Dermis blood vessel endothelial cell (primary cell): ENCODE measurements around the gene TPCN2. TPM values are rescaled to one million over a fixed set of nuclear protein-coding genes. Genes with fewer than 3 reads are reported as not detected.

ENCODE experiments used
- DNase-seq: peaks from one replicate; pipeline ENCODE4 v3.0.0; 2010
- total RNA-seq: library from RNA; depleted of rRNA; stranded (reverse); fragments of >200 nt; gene quantifications from 2 replicates; pipeline ENCODE4 v1.2.3, GENCODE V29; 2014

The TPCN2 gene
- total RNA-seq, 1 donor from 2014 or later = 14.3 TPM

DNA sequence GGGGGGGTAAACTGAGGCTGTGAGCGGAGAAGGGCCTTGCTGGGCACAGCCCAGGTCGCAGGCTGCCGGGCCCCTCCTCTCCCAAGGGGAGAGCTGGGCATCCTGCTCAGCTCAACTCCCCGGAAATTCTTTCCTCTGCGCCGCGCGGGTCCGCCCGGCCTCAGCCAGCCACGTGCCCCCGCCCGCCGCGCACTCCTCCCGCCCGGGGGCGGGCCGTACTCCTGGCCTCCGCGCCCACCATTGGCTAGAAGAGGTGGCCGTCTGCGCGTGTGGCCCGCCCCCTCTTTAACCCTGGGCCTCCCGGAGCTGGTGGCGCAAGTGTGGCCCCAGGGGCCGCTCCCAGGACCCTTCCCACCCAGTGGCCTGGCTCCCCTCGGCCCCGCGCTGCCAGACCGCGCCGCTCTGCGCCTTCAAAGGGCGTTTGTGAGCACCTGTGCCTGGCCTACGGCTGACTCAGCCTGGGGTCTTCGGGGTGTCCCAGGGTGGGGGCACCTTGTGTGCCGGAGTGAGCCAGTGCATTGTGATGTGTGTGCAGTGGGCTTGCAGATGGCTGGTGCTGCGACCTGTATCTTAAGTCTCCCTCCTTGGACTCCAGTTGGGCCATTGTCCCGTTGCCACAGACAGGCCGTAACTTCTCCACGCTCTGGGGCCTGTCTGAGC lies 37.6 kb upstream of the TPCN2 start:
- DNase-seq = no peak

DNA sequence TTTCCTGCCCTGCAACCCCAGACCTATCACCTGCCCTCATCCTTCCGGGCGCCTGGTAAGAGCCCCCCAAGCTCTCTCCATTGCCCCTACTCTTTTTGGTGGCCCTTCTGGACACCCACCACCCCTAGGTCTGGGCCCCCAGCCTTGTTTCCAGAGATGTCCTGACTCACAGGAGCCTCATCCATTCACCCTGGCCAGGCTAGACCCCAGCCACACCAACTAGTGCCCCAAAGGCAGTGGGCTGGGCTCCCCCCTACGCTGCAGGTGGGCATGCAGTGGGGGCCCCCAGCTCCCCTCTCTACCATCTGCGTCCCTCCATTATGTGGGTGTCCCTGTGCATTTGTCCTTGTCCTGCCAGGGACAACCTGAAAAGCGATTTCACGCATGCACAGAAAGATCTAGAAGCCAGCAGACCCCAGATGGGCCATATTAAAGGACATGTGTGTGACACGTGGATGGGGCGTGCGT lies 37.1 kb upstream of the TPCN2 start:
- no peak for DNase-seq

DNA sequence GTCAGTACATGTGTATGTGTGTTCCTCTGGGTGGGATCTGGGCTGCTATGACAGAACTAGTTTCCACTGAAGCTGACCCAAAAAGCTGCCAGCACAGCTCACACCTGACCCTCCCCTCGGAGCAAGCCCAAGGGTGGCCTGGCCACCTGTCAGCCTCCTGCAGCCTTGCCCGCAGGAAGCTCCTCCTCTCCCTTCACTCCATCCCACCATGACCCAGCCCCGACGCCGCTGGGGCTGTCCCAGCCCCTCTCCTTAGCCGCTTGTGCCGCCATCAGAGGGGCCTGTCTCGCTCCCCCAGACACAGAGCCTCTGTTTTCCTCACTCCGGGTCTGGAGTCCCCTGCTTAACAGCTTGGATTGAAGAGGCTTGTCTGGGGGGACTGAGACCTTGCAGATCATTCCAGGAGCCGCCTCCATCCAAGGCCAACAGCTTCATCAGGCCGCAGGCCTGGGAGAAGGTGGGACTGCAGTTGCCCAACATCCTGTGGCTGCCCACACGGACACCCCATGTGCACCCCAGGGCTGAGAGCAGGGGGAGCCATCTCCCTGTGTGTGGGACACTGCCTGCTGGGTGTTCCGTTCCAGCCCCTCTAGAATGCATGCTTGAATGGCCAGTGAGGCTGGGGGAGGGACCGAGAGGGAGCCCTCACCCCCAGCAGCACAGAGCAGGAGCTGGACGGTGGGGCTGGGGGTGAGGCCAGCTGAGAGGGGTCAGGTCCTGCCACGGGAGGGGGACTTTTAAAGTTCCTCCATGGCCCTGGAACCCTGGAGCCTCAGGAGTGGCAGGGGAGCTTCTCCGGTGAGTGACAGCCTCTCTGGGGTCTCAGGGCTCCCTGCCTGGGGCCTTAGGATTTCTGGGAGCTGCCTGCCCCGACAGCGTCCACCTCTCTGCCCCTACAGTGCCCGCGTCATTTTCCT lies 36.4 kb upstream of the TPCN2 start:
- no peak for DNase-seq

DNA sequence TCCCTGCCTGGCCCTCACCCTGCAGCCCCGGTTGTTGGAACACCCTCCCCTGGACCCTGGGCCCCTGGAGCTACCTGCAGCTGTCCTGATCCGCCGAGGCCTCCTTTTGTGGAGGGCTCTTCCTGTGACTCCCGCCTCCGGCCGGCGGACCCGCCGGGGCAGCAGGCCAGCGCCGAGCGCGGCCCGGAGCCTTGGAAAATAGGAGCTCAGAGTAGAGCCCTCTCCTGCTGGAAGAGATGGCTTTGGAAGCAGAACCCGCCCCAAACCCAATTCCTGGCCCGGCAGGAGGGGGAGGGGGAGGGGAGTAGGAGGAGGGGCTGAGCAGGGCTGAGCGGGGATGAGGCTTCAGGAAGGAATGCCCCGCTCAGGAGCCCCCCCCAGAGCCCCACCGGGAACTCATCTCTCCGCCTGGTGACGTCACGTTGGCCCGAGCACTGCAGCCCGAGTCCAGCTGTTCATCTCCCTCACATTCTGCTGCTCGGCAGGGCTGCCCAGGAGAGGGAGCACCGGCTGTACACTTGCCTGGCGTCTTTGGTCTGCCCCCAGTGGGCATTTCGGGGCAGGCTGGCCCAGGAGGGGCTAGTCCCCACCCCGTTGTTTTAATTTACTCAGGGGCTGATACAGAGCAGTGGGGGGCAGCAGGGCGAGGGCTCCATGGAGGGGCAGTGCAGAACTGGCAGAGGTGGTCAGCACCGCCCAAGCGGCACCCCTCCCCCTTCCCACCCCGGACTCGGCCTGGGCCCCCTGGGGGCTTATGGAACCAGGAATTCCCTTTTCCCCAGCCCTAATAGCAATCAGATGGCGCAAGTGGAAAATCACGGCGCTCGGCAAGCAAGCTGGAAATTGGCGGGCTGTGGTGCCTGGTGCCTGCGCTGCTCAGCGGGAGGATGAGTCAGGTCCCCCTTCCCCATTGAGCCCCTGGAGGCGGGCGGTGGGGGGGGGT lies 35.5 kb upstream of the TPCN2 start, which contains the start of gene MRGPRF:
MRGPRF (minus strand) TSS at position 238 of the 943 bp plus-strand sequence. CDS start 3,345 bp downstream, outside the sequence.
- peak; percentile 15 for DNase-seq

DNA sequence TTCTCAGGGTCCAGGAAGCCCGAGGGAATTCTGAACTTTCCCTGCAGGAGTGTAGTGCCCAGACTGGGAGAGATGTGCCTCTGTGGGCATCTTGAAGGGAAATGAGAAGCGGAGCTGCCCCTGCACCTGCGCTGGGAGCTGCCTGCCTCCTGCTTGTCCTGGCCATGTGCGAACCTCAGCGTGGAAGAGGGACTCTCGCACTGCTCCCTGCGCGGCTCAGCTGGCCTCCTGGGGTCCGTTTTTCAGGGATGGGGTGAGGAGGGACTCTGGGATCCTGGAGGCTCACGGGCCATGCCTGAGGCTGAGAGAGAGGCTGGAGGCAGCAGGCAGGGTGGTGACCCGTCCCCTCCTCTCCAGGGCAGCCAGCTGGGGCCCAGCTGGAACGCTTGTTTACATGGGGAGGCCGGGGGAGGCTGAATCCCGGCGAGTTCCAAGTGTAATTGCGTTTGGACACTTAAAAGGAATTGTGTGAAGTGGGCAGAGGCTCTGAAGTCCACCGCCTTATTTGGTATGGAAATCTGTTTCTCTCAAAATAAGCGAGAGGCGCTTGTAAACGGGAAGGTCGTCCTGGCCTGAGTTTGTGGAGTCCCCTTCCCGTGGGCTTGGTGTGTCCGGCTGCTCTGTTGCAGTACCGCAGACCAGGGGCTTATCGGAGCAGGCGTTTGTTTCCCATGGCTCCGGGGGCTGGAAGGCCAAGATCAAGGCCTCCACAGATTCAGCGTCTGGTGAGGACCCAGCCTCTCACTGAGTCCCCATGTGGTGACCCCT lies 34.5 kb upstream of the TPCN2 start:
- DNase-seq = no peak

DNA sequence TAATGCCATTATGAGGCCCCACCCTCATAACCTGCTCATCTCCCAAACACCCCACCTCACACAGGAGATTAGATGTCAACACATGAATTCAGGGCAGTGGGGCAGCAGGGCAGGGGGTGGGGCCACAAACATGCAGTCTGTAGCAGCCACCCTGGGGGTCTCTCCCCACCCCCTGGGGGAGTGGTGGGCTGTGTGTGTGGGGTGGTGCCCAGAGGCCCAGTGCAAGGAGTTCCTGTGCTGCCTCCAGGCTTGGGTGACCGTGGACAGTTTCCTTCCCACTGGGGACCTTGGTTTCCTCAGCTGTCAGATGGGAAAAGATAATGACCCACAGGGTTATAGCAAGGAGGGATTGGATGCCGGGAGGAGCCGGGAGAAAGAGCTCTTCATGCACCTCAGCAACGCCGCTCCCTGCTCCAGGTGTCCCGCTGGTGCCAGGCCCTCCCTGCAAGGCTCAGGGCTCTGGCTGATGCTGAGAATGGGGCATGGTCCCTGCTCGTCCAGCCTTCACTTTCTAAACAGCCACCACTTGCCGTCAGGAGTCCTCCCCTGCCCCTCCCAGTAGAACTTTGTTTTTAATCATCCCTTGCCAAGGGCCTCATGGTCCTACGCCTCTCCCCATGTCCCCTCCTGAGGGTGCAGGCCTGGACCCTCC lies 33.7 kb upstream of the TPCN2 start:
- no peak for DNase-seq

DNA sequence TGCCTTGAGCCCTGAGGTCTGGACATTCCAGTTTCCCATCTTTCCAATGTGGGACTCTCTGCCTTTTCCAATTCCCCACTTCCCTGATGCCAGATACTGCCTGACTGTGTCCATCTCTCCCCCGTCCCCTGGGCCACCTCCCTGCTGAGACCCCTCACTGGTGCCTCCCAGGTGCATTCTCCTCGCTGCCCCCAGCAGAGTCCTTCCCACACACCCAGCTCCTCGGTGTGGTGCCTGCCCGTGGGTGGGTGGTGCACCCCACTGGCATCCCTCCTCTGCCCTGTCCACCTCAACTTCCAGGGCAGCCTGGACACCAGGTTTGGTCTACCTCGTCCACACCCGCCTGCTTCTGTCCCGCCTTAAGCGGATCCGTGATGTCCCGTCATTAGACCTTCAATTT lies 30.8 kb upstream of the TPCN2 start:
- no peak for DNase-seq

DNA sequence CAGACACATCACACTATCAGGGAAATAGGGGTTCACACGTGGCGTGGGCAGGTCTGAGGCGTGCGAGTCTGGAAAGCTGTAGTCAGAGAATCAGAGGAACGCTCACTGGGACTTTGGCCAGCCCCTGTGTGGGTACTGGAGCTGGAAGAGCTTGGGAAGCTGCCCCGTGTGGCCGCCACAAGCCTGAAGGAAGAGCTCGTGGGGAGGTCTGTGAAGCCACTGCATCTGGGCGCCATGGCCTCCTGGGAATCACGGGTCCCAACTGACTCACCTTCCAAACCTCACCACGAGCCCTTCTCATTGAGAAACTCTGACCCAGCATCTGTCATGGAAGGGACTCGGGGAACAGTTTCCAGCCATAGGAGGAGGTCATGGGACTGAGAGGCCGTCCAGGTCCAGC lies 29.8 kb upstream of the TPCN2 start:
- no peak for DNase-seq

DNA sequence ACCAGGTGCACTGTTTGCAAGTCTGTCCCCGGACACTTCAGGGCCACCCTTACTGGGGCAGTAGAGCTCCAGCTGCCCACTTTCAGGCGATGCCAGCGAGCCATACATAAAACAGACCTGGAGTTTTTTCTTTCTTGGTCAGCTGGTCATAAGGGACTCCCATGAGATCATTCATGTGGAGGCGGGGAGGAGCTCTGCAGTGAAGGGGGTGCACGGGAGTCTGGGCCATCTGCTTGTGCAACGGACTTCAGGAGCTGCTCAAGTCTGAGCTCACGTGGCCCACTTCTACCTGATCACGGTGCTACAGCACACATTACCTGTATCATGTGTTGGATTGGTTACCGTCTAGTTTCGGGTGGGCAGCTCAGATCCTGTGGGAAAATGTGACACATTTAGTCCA lies 26.5 kb upstream of the TPCN2 start:
- no peak for DNase-seq

DNA sequence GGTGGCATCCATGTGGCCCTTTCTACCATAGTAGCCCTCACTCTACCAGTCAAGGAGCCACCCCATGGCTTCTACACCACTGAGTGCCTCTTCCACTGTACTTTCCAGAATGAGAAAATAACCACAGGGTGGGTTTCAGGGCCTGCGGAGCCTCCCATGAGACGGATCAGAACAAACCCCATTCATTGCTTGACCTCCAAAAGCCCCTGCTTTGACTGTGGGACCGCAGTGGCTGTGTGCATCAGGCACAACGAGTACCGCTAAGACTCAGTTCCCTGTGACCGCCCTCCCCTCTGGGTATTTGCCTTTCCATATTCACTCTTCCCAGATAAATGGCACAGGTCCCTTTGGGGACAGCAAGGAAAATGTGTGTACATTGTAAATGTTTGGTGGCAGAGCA lies 24.2 kb upstream of the TPCN2 start:
- DNase-seq = no peak

DNA sequence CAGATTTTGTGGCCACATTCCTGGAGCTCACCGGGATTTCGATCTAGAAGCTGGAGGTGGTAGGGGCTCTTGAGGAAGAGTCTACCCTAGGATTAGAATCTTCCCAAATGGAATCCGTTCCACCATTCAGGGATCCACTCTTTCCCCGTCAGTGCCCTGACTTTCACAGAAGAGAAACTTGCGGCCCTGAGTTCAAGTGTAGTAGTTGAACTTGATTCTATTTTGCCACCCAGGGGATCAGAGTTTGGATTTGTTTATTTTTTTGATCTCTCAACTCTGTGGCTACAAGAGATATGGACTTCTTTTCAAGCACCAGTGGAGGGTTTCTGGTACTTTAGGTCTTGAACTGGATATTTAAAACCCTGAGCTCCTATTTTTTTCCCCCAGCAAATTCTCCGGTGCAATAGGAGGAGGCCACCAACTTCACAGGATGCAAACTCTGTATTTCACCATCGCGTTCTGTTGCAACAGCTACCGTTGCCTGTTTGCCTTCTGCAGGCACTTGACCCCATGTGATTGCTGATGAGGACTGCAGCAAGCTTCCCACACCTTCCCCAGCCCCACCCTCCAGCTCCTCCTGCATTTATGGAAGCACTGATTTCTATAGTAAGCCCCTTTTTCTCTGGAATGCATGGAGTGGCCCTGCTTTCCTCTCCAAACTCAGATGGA lies 20.9 kb upstream of the TPCN2 start:
- DNase-seq = no peak

DNA sequence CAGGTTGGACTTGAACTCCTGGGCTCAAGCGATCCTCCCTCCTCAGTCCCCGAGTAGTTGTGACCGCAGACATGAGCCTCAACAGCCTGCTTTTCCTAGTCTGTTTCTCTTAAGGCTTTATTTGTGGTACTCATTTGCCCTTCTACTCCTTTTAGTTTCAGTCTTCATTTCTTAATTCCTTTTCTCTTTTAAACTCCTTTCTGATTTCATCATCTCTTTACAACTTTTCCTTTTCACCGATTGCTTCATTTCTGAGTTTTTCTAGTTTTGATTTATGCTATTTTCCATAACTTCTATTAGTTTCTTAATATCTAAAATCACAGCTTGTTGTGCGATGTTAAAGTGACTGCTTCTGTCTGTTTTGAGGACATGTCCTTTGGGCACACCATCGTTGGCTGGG lies 18.4 kb upstream of the TPCN2 start:
- no peak for DNase-seq

DNA sequence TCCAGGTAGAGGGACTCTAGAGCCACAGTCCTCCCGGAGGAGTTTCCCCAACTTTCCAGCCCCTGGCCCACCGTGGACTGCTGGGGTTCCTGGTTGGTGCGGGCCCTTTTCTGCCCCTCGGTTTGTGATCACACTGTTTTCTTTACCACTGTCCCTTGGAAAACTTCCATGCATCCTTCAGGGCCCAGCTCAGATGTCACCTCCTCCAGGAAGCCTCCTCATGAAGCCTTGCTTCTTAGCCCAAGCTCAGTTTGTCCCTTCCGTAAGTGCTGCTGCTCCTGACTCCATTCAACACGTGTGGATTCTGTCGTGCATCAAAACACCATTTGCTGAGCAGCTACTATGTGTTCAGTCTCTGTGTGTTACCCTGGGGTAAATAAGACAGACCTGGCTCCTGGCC lies 15.9 kb upstream of the TPCN2 start:
- DNase-seq = no peak

DNA sequence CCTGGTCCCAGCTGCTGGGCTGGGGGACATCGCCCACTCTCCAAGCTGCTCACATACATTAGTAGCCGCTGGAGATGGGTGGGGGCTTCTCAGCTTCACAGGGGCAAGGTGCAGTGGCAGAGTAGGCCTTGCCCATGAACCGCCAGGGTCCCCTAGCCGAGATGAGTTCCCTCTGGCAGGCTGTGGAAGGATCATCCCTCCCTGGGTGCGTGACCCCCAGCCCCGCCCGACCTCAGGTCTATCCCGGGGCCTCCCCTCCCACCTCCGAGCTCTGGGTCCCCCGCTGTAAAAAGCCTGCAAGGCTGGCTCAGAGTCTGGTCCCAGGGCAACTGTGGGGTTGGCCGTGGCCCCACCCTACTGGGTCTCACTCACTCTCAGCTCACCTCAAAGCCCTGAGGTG lies 15.3 kb upstream of the TPCN2 start:
- no peak for DNase-seq

DNA sequence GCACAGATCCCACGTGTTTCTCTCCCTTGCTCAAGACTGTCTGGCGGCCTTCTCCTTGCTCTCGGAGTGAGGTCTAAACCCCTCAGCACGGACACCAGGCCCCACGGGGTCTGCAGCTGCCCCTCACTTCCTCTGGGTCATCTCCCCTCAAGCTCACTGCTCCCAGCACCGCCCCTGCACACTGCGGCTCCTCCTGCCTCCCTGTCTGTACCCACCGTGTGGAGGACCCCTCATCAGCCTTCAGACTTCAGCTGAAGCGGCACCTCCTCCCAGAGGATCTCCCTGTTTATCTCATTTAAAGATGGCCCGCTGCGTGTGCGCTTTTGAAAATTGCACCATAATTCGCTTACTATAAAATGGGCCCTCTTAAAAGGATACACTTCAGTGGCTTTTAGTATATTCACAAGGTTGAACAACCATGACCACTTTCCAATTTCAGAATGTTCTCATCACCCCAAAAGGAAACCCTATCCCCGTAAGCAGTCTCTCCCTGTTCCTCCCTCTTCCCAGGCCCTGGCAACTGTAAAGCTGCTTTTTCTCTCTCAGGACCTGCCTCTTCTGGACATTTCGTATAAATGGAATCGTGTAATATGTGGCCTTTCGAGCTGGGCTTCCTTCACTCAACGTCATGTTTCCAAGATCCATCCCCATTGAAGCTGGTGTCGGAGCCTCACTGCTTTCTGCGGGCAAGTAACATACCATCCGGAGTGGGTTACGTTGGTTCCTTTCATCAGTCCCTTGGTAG lies 14.4 kb upstream of the TPCN2 start:
- no peak for DNase-seq

DNA sequence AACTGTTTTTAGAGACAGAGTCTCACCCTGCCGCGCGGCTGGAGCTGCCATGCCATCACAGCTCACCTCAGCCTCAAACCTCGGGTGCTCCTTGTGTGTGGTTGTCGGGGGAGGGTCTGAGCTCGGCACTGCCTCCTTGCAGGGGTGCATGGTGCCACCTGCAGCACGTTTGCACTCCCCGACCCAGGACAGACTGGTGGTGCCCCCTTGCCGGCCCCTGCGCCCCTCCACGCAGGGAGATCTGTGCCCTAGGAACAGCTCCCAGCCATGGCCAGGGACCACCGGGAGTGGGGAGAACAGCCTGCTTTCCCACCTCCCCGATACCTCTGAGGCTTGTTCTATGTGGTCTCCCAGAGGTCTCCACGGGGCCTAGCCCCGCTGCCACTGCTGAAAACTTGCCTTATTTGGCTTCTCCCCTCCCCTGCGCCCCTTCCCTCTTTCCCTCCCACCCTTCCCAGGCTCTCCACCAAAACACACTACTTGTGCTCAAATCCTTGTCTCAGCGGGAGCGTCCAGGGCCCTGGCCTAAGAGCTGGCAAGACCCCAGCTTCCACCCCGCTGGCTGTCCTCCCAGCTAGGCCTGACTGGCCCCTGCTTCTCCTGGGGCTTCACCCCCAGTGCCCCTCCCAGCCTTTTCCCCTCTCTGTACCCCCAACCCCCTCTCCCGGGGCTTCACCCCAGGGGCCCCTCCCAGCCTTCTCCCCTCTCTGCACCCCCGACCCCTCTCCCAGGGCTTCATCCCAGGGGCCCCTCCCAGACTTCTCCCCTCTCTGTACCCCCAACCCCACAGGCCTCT lies 13.4 kb upstream of the TPCN2 start:
- no peak for DNase-seq

DNA sequence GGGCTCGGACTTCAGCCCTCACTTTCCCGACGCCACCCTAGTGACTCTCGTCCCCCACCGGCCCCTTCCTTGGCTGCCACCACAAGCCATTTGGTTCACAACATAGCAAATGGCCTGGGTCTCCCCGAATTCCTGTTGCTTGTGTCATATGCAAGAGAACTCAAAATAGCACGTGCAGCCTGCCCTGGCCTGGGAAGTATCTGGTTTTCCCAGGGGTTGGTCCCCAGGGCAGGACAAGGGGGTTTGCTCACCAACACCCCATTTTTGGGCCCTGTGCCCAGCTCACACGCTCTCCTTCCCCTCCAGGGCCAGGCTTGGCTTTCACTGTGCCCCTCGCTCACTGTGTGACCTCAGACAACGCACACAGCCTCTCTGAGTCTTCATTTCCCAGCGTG lies 12.8 kb upstream of the TPCN2 start:
- DNase-seq = no peak

DNA sequence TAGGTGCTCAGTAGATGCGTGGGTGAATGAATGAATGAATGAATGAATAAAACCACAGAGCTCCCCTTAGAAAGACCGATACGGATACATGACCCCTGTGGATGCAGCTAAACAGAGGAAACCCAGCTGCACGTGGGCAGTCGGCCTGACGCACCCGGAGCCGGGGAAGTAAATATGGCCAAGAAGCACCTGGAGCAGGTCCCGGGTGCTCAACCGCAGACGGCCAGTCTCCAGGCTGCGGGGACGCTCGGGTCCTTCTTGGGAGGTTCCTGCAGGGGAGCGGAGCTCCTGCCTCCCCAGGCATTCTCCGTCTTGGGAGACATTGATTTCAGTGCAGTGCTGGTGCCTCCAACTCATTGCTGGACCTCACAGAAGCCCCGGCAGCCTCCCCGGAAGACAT lies 11.7 kb upstream of the TPCN2 start:
- DNase-seq = no peak

DNA sequence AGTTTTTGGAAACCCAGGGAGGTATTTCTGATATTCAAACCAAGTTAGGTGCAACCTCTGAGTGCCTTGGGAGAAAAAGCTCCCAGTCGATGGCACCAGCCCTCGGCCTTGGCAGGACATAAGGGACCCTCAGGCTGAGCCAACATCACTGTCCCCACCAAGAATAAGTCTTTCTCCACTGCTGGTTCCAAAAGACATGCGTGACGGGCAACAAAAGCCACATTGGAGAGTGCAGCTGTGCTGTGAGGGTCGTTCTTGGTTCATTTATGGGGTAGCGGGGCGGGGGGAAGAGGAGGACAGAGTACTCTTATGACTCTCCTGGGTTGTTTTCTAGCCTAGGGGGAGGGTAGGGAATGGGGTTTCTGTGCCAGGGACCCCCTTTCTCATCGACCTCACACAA lies 11.2 kb upstream of the TPCN2 start:
- DNase-seq = no peak
